ENCODE measurements around the gene CHID1.
A peak's percentile ranks its signal among the peaks of the same experiment; 100 is the strongest.

The CHID1 gene

DNA sequence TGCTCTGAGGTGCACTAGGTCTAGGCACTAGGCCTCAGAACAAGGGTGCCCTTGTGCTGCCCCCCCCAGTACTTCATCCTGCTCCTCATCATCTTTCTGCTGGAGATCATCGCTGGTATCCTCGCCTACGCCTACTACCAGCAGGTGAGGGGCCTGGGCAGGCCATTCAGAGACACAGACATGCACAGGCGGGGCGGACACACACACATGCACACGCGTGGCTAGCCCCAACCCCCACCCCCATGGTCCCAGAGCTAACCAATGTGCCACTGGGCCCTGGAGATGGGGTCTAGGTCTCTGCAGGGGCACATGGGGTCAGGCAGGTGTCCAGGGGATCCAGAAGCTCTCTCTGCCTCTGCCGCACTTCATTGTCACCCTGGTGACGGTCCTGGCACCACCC lies 73.9 kb downstream of the CHID1 start:
- DNase-seq (ENCODE audit: insufficient read length) (no peak), FAIRE-seq (no peak)
- TF ChIP-seq TAF1 (IDR thresholded peaks at IDR 0.05; ENCODE audit: borderline replicate concordance, low read depth, low read length) (no peak), POLR2AphosphoS5 (IDR thresholded peaks at IDR 0.05; ENCODE audit: low read depth, low read length) (no peak), POLR2A (IDR thresholded peaks at IDR 0.05; ENCODE audit: low read depth, low read length) (no peak)

DNA sequence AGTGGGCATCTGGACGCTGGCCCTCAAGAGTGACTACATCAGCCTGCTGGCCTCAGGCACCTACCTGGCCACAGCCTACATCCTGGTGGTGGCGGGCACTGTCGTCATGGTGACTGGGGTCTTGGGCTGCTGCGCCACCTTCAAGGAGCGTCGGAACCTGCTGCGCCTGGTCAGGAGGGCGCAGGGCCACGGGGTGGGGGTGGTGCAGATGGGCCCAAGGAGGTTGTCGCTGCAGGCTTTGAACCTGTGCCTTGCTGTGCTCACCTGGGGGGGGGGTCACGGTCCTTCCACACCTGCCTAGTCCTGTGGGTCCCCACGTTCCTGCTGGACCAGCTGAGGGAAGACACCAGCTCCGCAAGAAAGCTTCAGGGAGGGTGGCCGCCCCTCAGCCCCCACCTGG lies 74.3 kb downstream of the CHID1 start:
- TF ChIP-seq TAF1 (IDR thresholded peaks at IDR 0.05; ENCODE audit: borderline replicate concordance, low read depth, low read length): no peak
- TF ChIP-seq POLR2AphosphoS5 (IDR thresholded peaks at IDR 0.05; ENCODE audit: low read depth, low read length): no peak
- no peak for TF ChIP-seq POLR2A (IDR thresholded peaks at IDR 0.05; ENCODE audit: low read depth, low read length)

DNA sequence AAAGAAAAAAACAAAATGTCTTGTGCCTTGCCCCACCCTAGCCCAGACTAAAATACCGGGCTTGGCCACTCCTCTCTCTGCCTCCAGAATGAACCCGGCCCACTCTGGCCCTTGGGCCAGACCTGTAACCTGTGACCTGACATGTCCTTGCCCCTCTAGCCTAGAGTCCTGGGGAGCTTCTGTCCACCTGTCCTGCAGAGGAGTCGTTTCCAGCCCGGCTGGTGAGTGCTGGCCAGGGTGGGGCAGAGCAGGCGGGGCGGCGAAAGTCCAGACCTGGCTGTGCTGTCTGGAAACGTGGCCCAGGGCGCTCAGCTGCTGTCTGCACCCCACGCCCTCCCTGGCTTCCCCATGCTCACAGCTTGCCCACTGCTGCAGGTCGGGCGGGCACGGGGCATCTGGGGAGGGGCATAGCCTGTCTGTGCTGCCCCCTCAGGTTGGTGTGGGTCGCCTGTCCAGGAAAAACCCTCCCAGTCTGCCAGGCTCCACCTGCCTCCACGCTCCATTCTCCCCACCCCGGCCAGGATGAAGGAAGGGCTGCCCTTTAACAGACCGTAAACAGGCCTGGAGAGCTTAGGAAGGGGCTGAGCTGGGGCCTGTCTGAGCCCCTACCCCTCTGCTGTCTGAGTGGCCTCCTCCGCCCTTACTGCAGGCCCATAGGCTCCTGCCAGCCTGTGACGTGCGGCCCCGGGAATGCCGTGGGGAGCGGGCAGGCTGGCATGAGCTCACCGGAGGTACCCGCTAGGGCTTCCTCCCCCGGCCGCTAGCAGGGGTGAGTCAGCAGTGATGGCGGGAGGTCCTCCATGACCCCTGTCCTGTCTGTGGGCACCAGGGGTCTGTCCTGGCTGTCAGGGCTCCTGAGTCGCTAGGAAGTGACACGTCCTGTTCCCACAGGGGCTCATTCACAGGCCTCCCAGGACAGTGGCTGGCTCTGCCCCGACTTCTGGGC lies 76.0 kb downstream of the CHID1 start:
- no peak for TF ChIP-seq POLR2A (IDR thresholded peaks at IDR 0.05; ENCODE audit: low read depth, low read length)
- TF ChIP-seq TAF1 (IDR thresholded peaks at IDR 0.05; ENCODE audit: borderline replicate concordance, low read depth, low read length): no peak
- no peak for TF ChIP-seq POLR2AphosphoS5 (IDR thresholded peaks at IDR 0.05; ENCODE audit: low read depth, low read length)
- FAIRE-seq: peak; percentile 38
- no peak for DNase-seq (ENCODE audit: insufficient read length)

More for the DNA sequence above, 74.3 kb downstream of the CHID1 start:
- DNase-seq (ENCODE audit: insufficient read length) (no peak), FAIRE-seq (no peak)

DNA sequence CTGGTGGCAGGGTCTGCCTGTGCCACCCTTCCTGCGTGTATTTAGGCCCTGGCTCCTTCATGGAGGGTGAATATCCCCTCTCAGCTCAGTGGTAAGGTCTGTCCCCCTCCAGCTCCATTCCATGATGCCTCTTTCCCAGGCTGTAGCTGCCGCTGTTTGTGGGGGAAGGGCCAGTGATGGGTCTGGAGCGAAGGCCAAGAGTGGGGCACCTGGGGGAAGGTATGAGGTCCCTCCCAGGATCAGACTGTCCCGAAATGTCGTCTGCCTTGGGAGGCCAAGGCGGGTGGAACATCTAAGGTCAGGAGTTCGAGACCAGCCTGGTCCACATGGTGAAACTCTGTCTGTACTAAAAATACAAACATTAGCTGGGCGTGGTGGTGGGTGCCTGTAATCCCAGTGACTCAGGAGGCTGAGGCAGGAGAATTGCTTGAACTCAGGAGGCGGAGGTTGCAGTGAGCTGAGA lies 76.7 kb downstream of the CHID1 start:
- TF ChIP-seq POLR2A (IDR thresholded peaks at IDR 0.05; ENCODE audit: low read depth, low read length): no peak
- no peak for TF ChIP-seq POLR2AphosphoS5 (IDR thresholded peaks at IDR 0.05; ENCODE audit: low read depth, low read length)
- no peak for TF ChIP-seq TAF1 (IDR thresholded peaks at IDR 0.05; ENCODE audit: borderline replicate concordance, low read depth, low read length)
- FAIRE-seq (peak; percentile 14), DNase-seq (ENCODE audit: insufficient read length) (no peak)

DNA sequence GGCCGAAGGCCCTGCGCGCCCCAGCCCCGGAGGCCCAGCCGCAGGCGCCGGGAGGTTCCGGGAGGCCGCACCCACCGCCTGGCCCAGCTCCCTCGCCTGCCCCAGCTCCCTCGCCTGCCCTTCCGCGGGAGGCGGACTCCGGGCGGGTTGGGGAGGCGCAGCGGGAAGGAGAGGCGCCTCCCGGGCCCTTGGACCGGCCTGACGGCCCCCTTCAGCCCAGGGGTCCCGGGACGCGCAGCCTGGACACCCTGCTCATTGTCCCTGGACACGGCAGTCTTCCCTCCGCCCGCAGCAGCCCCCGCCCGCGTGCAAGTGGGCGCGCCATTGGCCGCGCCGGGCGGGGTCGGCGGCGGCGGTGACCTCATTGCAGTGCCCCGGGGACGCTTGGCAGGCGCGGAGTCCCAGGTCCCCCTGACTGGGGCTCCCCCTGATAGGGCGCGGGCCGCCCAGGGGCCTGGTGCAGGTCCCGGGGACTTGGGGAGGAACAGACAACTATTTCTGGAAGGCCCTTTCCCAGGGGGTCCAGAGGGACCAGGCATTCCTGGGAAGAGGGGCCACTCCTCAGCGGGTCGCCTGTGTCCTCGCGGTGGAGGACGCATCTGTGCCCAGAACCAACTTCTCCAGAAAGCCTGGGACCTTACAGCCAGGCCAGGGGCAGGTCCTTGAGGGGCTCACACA lies 77.4 kb downstream of the CHID1 start:
- DNase-seq (ENCODE audit: insufficient read length) (no peak), FAIRE-seq (peak; percentile 78)
- no peak for TF ChIP-seq POLR2AphosphoS5 (IDR thresholded peaks at IDR 0.05; ENCODE audit: low read depth, low read length)
- no peak for TF ChIP-seq POLR2A (IDR thresholded peaks at IDR 0.05; ENCODE audit: low read depth, low read length)
- TF ChIP-seq TAF1 (IDR thresholded peaks at IDR 0.05; ENCODE audit: borderline replicate concordance, low read depth, low read length): no peak

DNA sequence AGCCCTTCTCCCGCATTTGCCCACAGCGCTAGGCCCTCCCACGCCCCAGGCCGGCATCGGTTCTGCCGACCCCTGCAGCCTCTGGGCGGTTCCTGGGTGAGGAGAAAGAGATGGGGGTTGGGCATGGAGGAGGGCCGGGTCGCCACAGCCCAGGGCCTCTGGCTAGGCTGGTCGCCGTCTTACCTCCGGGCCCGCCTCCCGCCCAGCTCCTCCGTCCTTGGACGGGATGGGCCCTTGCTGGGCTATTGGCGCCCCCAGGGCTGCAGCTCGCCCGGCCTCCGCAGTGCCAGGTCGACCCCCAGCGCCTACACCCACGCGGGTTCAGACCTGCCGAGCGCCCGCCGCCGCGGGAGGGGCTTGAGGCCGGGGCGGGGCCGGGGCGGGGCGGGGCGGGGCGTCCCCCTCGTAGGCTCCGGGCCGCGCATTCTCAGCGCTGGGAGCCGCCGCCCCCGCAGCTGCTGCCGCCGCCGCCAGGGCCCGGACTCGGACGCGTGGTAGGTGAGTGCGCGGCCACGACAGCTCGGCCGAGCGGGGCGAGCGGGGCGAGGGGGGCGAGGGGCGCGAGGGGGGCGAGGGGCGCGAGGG lies 78.0 kb downstream of the CHID1 start, which contains the start of gene CD151:
TSS of gene CD151 (plus strand) at position 424 of the 585 bp plus-strand sequence. CDS start 3,118 bp downstream, outside the sequence.
- DNase-seq (ENCODE audit: insufficient read length) (peak; percentile 77), FAIRE-seq (peak; percentile 81)
- no peak for TF ChIP-seq POLR2AphosphoS5 (IDR thresholded peaks at IDR 0.05; ENCODE audit: low read depth, low read length)
- no peak for TF ChIP-seq POLR2A (IDR thresholded peaks at IDR 0.05; ENCODE audit: low read depth, low read length)
- no peak for TF ChIP-seq TAF1 (IDR thresholded peaks at IDR 0.05; ENCODE audit: borderline replicate concordance, low read depth, low read length)

DNA sequence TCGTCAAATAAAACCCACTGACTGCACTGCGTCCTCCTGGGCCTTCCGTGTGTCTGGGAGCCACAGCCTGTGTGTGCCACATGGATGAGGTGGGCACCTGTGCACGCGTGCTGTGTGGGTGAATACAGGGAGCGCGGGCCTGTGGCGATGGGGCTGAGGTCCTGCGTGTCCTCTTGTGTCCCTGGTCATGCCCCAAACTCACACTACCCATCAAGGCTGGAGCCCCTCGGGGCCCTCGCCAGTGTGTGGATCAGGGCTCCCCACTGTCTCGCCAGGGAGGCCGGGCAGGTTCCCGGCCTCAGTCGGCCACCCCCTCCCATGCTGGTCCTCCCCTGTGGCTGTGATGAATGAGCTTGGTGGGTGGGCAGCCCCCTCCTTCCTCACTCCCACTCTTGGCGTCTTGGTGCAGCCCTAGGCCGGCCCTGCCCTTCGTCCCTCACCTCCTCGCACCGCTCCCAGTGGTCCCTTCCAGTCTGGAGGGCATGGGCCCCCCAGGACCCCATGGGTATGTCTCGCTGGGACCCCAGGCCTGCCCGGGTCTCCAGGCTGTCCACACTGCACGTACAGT lies 78.6 kb downstream of the CHID1 start:
- TF ChIP-seq POLR2A (IDR thresholded peaks at IDR 0.05; ENCODE audit: low read depth, low read length) (no peak), TAF1 (IDR thresholded peaks at IDR 0.05; ENCODE audit: borderline replicate concordance, low read depth, low read length) (no peak), POLR2AphosphoS5 (IDR thresholded peaks at IDR 0.05; ENCODE audit: low read depth, low read length) (no peak)
- FAIRE-seq: no peak
- DNase-seq (ENCODE audit: insufficient read length): no peak

DNA sequence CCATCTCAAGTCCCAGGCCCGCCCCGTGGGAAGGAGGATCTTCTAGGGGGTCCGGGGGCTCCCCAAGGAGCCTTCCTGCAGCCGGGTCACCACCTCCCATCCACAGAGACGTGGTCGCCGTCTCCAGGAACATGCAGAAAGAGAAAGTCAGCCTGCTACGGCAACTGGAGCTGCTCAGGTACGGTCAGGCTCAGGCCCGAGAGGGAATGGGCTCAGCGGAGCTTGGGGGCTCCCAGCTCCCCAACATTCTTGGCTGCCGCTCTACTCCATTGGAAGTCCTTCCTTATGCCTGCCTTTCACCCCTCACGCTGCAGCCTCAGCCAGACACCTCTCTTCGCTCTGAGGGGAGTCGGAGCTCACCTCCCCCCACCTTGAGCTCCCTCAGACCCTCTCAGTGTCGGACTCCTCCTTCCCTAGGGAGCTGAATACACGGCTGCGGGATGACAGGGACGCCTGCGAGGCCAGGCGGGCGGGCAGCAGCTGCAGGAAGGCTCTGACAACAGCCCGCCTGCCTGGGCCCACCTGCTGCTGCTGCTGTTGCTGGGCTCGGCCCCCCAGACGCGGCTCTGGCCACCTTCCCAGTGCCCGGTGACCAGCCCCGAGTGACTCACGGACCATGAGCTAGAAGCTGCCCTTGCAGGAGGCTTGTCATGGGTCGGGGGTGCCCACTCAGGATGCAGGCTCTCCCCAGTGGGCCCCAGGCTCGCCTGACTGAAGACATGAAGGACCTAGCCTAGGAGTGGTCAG lies 79.3 kb downstream of the CHID1 start:
- TF ChIP-seq POLR2A (IDR thresholded peaks at IDR 0.05; ENCODE audit: low read depth, low read length) (no peak), TAF1 (IDR thresholded peaks at IDR 0.05; ENCODE audit: borderline replicate concordance, low read depth, low read length) (no peak), POLR2AphosphoS5 (IDR thresholded peaks at IDR 0.05; ENCODE audit: low read depth, low read length) (no peak)
- FAIRE-seq: no peak
- DNase-seq (ENCODE audit: insufficient read length): no peak

DNA sequence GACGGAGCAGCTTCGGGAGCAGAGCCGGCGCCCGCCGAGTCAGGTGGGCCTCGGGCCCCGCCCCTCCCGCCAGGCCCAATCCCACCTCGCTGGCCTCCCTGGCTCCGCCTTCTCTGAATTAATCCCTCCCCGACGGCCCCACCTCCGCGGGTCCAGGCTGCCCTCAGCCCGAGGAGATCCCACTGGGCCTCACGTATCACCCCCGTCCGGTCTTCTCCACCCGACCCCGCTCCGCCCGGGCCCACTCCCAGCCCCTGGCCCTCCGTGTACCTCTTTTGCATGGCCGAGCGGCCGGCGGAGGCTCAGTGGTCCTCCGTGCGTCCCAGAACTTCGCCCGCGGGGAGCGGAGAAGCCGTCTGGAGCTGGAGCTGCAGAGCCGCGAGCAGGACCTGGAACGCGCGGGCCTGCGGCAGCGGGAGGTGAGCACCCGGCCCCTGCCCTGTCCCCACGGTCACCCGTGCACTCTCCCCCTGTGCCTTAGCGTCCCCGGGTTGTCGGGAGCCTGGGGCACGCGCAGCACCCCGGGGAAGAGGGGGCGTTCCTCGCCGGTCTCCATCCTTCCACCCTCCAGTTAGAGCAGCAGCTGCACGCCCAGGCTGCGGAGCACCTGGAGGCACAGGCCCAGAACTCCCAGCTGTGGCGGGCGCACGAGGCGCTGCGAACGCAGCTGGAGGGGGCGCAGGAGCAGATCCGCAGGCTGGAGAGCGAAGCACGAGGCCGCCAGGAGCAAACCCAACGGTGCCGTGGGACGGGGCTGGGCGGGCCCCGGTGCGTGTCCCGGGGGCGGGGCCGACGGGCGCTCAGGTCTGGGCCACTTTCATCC lies 80.1 kb downstream of the CHID1 start:
- TF ChIP-seq POLR2A (IDR thresholded peaks at IDR 0.05; ENCODE audit: low read depth, low read length): no peak
- TF ChIP-seq POLR2AphosphoS5 (IDR thresholded peaks at IDR 0.05; ENCODE audit: low read depth, low read length): no peak
- no peak for TF ChIP-seq TAF1 (IDR thresholded peaks at IDR 0.05; ENCODE audit: borderline replicate concordance, low read depth, low read length)
- peak; percentile 95 for FAIRE-seq
- DNase-seq (ENCODE audit: insufficient read length): peak; percentile 80

Measured in GM12892 (cell line).